ENCODE data around the gene PCBP1. TPM values are rescaled to one million over a fixed set of nuclear protein-coding genes. Genes with fewer than 3 reads are reported as not detected.

PCBP1 gene
- total and polyA plus RNA-seq, 4 donors: 134 to 453 (median 297) TPM

GRCh38 chr2:70087702-70088597 is 673 bp downstream of the PCBP1 start:
- peak; percentile 52 to 65 (median 58) for DNase-seq
- Histone ChIP-seq H3K27me3 (ENCODE audit: control insufficient read depth in 3 of 3, insufficient read depth in 3 of 3, low read length in 2 of 3) (no peaks in the 10 kb centered on the region), H3K36me3 (ENCODE audit: control insufficient read depth in 4 of 4, insufficient read depth in 4 of 4, low read length in 4 of 4) (peaks cover 0 to 25% (median 14%) of the 10 kb centered on the region in 4 donors), H3K9ac (ENCODE audit: insufficient read depth in 1 of 2, low read length in 2 of 2) (peak overlapping the region; percentile 92 to 93), H3K27ac (ENCODE audit: low read depth in 1 of 2, low read length in 1 of 2) (peak overlapping the region; percentile 99 to 100), H3K4me1 (ENCODE audit: control insufficient read depth in 5 of 5, insufficient read depth in 5 of 5, low read length in 5 of 5) (peaks cover 5 to 36% (median 17%) of the 10 kb centered on the region in 5 donors), H3K9me3 (ENCODE audit: control insufficient read depth in 4 of 4, insufficient read depth in 3 of 4, low read length in 3 of 4) (no peaks in the 10 kb centered on the region), H3K4me3 (peak overlapping the region; percentile 98)
- TF ChIP-seq, protein P1, sequence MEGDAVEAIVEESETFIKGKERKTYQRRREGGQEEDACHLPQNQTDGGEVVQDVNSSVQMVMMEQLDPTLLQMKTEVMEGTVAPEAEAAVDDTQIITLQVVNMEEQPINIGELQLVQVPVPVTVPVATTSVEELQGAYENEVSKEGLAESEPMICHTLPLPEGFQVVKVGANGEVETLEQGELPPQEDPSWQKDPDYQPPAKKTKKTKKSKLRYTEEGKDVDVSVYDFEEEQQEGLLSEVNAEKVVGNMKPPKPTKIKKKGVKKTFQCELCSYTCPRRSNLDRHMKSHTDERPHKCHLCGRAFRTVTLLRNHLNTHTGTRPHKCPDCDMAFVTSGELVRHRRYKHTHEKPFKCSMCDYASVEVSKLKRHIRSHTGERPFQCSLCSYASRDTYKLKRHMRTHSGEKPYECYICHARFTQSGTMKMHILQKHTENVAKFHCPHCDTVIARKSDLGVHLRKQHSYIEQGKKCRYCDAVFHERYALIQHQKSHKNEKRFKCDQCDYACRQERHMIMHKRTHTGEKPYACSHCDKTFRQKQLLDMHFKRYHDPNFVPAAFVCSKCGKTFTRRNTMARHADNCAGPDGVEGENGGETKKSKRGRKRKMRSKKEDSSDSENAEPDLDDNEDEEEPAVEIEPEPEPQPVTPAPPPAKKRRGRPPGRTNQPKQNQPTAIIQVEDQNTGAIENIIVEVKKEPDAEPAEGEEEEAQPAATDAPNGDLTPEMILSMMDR (IDR thresholded peaks at IDR 0.05; ENCODE audit: control extremely low read depth, extremely low read depth): no peak
- WGBS, 2 donors: 1% methylated on average over 54 to 58 of the region's 58 CpGs
- ATAC-seq (ENCODE audit: insufficient read depth, low FRiP score): no peak

GRCh38 chr2:70088598-70089219 is 1.4 kb downstream of the PCBP1 start:
- H3K9me3 ChIP-seq (ENCODE audit: control insufficient read depth in 4 of 4, insufficient read depth in 3 of 4, low read length in 3 of 4): no peaks in the 10 kb centered on the region
- H3K4me1 ChIP-seq (ENCODE audit: control insufficient read depth in 5 of 5, insufficient read depth in 5 of 5, low read length in 5 of 5): peaks cover 5 to 36% (median 17%) of the 10 kb centered on the region in 5 donors
- ATAC-seq (ENCODE audit: insufficient read depth, low FRiP score): no peak
- no peaks in the 10 kb centered on the region for H3K27me3 ChIP-seq (ENCODE audit: control insufficient read depth in 3 of 3, insufficient read depth in 3 of 3, low read length in 2 of 3)
- TF ChIP-seq, protein P1 (IDR thresholded peaks at IDR 0.05; ENCODE audit: control extremely low read depth, extremely low read depth): no peak
- peak overlapping the region; percentile 99 to 100 for H3K27ac ChIP-seq (ENCODE audit: low read depth in 1 of 2, low read length in 1 of 2)
- no peak for DNase-seq
- H3K9ac ChIP-seq (ENCODE audit: insufficient read depth in 1 of 2, low read length in 2 of 2): peak overlapping the region; percentile 92 to 93
- peak overlapping the region; percentile 98 for H3K4me3 ChIP-seq
- WGBS, 2 donors: 2% methylated on average over 8 of the region's 8 CpGs
- H3K36me3 ChIP-seq (ENCODE audit: control insufficient read depth in 4 of 4, insufficient read depth in 4 of 4, low read length in 4 of 4): peaks cover 0 to 20% (median 9%) of the 10 kb centered on the region in 4 donors

- no peaks in the 10 kb centered on the region for H3K27me3 ChIP-seq (ENCODE audit: control insufficient read depth in 3 of 3, insufficient read depth in 3 of 3, low read length in 2 of 3)
- DNase-seq (peak; percentile 39 to 56 (median 54)), ATAC-seq (ENCODE audit: insufficient read depth, low FRiP score) (no peak)
- peak overlapping the region; percentile 51 to 75 for H3K27ac ChIP-seq (ENCODE audit: low read depth in 1 of 2, low read length in 1 of 2)
- peaks cover 8 to 31% (median 17%) of the 10 kb centered on the region in 5 donors for H3K4me1 ChIP-seq (ENCODE audit: control insufficient read depth in 5 of 5, insufficient read depth in 5 of 5, low read length in 5 of 5)
- H3K9me3 ChIP-seq (ENCODE audit: control insufficient read depth in 4 of 4, insufficient read depth in 3 of 4, low read length in 3 of 4): no peaks in the 10 kb centered on the region
- 7 to 11% methylated on average over 11 of the region's 11 CpGs for WGBS, 2 donors
- H3K36me3 ChIP-seq (ENCODE audit: control insufficient read depth in 4 of 4, insufficient read depth in 4 of 4, low read length in 4 of 4): peaks cover 0 to 17% (median 8%) of the 10 kb centered on the region in 4 donors
- H3K4me3 ChIP-seq: peak overlapping the region; percentile 65
- TF ChIP-seq, protein P1 (IDR thresholded peaks at IDR 0.05; ENCODE audit: control extremely low read depth, extremely low read depth): no peak
- peak overlapping the region; percentile 92 to 93 for H3K9ac ChIP-seq (ENCODE audit: insufficient read depth in 1 of 2, low read length in 2 of 2)
Observed at GRCh38 chr2:70089220-70089982, 2.1 kb downstream of the PCBP1 start.
